ENCODE measurements around the gene DQX1.

DQX1 gene

GRCh38 chr2:74515271-74515980 lies 10.6 kb downstream of the DQX1 start:
- Histone ChIP-seq H3K27ac (no peak overlapping the region), H3K9ac (no peak overlapping the region), H3K36me3 (ENCODE audit: control insufficient read depth, insufficient read depth, low read length) (no peaks in the 10 kb centered on the region), H3K27me3 (ENCODE audit: control insufficient read depth, insufficient read depth, low read length) (no peaks in the 10 kb centered on the region), H3K9me3 (ENCODE audit: control insufficient read depth, low read length) (no peaks in the 10 kb centered on the region), H3K4me3 (ENCODE audit: low read depth, low read length) (peak overlapping the region; percentile 46), H3K4me1 (no peaks in the 10 kb centered on the region), H3K79me2 (no peaks in the 10 kb centered on the region), H2AFZ (peak overlapping the region; percentile 62), H3K4me2 (ENCODE audit: low read length) (peak overlapping the region; percentile 61)
- TF ChIP-seq, protein P1, sequence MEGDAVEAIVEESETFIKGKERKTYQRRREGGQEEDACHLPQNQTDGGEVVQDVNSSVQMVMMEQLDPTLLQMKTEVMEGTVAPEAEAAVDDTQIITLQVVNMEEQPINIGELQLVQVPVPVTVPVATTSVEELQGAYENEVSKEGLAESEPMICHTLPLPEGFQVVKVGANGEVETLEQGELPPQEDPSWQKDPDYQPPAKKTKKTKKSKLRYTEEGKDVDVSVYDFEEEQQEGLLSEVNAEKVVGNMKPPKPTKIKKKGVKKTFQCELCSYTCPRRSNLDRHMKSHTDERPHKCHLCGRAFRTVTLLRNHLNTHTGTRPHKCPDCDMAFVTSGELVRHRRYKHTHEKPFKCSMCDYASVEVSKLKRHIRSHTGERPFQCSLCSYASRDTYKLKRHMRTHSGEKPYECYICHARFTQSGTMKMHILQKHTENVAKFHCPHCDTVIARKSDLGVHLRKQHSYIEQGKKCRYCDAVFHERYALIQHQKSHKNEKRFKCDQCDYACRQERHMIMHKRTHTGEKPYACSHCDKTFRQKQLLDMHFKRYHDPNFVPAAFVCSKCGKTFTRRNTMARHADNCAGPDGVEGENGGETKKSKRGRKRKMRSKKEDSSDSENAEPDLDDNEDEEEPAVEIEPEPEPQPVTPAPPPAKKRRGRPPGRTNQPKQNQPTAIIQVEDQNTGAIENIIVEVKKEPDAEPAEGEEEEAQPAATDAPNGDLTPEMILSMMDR (IDR thresholded peaks at IDR 0.05): no peak

DNA sequence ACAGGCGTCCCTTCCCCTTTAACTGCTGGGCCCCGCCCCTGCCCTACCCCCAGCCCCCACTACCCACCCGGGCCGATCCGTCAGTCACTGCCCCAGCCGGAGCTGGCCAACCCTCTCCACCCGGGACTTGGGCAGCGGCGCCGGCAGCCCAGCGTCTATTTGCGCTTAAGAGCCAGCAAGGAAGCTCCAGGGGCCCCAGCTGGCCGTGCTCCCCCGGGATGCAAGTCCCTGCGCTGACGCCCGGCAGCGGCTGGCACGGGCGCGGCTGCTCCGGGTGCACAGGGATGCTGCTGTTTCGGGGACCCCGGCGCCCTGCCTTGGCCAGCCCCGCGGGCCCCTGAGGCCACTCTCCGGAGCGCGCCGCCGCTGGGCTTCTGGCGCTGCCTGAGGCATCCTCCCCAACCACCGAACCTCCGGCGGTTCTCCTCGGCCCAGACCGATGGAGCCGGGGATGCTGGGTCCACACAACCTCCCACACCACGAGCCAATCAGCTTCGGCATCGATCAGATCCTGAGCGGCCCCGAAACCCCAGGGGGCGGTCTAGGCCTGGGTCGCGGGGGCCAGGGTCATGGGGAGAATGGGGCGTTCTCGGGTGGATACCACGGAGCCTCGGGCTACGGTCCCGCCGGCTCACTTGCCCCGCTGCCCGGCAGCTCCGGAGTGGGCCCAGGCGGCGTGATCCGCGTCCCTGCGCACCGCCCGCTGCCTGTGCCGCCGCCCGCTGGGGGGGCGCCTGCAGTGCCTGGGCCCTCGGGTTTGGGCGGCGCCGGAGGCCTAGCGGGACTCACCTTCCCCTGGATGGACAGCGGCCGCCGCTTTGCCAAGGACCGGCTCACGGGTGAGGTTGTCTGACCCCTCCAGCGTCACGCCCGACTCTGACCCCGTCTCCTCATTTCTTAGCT lies 11.4 kb downstream of the DQX1 start, which contains the start of gene TLX2:
TSS of gene TLX2 (plus strand) at position 83 of the 903 bp plus-strand sequence. CDS start at position 440, 357 bp downstream.
- no peaks in the 10 kb centered on the region for H3K9me3 ChIP-seq (ENCODE audit: control insufficient read depth, low read length)

GRCh38 chr2:74513605-74514367 lies 12.2 kb downstream of the DQX1 start:
- Histone ChIP-seq H3K36me3 (ENCODE audit: control insufficient read depth, insufficient read depth, low read length) (no peaks in the 10 kb centered on the region), H3K79me2 (no peaks in the 10 kb centered on the region), H3K4me1 (no peaks in the 10 kb centered on the region), H3K9ac (no peak overlapping the region), H3K27me3 (ENCODE audit: control insufficient read depth, insufficient read depth, low read length) (no peaks in the 10 kb centered on the region), H3K4me3 (ENCODE audit: low read depth, low read length) (no peak overlapping the region), H3K4me2 (ENCODE audit: low read length) (no peak overlapping the region), H3K9me3 (ENCODE audit: control insufficient read depth, low read length) (no peaks in the 10 kb centered on the region), H3K27ac (no peak overlapping the region), H2AFZ (no peak overlapping the region)
- TF ChIP-seq, protein P1 (IDR thresholded peaks at IDR 0.05): no peak

More for the DNA sequence above, 11.4 kb downstream of the DQX1 start, which contains the start of gene TLX2:
- H3K36me3 ChIP-seq (ENCODE audit: control insufficient read depth, insufficient read depth, low read length): no peaks in the 10 kb centered on the region
- peak within 1 kb of the TSS; percentile 39 for H3K4me3 ChIP-seq (ENCODE audit: low read depth, low read length)
- TF ChIP-seq, protein P1 (IDR thresholded peaks at IDR 0.05): no peak
- H3K9ac ChIP-seq: no peak within 1 kb of the TSS
- H3K4me1 ChIP-seq: no peaks in the 10 kb centered on the region
- H3K4me2 ChIP-seq (ENCODE audit: low read length): peak within 1 kb of the TSS; percentile 57
- no peak within 1 kb of the TSS for H2AFZ ChIP-seq
- H3K27ac ChIP-seq: no peak within 1 kb of the TSS
- H3K79me2 ChIP-seq: no peaks in the 10 kb centered on the region
- no peaks in the 10 kb centered on the region for H3K27me3 ChIP-seq (ENCODE audit: control insufficient read depth, insufficient read depth, low read length)

DNA sequence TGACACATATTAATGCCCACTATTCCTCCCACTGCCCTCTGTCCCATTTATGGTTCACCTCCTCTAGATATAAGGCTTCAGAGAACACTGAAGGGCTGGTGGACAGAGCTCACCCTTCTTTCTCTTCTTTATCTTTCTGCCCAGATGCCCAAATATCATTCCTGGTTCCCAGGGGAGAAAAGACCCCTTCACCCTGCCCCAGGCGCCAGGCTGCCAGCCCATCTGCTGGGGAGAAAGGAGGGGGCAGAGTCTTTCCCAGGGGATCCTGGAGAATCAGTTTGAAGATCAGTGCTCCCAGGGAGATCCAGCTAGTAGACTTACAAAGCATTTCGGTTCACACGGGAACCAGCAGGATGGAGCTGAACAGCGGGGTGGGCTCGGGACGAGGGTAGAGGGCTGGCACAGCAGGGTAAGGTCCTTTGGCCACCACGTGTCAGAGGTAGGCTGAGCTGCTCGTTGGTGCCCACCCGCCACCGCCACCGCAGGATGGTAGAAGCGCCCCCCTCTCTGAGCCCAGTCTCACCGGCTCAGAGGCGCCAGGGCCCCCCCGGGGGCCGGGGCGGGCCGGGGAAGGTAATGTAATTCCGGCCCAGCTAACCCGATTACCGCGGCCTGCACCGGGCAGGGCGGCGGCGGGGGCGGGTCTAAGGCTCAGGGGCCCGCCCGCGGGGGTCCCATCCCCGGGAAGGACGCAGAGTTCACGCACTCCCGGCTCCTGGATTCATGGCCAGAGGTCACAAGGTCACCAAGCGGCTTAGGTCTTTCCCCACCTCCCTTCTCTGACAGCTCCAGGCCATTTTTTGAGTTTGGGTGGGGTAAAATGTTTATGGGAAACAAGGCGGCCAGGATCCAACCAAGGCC lies 13.1 kb downstream of the DQX1 start:
- H3K27me3 ChIP-seq (ENCODE audit: control insufficient read depth, insufficient read depth, low read length): no peaks in the 10 kb centered on the region
- no peaks in the 10 kb centered on the region for H3K36me3 ChIP-seq (ENCODE audit: control insufficient read depth, insufficient read depth, low read length)

More for the DNA sequence above, 13.1 kb downstream of the DQX1 start:
- TF ChIP-seq, protein P1 (IDR thresholded peaks at IDR 0.05): no peak
- no peak overlapping the region for H3K4me2 ChIP-seq (ENCODE audit: low read length)
- H3K27ac ChIP-seq: no peak overlapping the region
- H2AFZ ChIP-seq: no peak overlapping the region
- no peaks in the 10 kb centered on the region for H3K79me2 ChIP-seq
- no peak overlapping the region for H3K4me3 ChIP-seq (ENCODE audit: low read depth, low read length)
- H3K9me3 ChIP-seq (ENCODE audit: control insufficient read depth, low read length): no peaks in the 10 kb centered on the region
- H3K4me1 ChIP-seq: peaks cover 4% of the 10 kb centered on the region
- H3K9ac ChIP-seq: no peak overlapping the region

All from parathyroid adenoma (tissue), 2 donors.